GM21390 (cell line): ENCODE measurements around the gene SLK.

Experiments
- ATAC-seq: cut with Tn5 transposase; IDR thresholded peaks from one replicate; pipeline ENCODE4 v1.9.1; 2021; ENCODE audit not compliant: unreplicated experiment

Gene SLK

GRCh38 chr10:103939522-103939921 lies 27.4 kb upstream of the SLK start:
- ATAC-seq = no peak

GRCh38 chr10:103941801-103942200 lies 25.1 kb upstream of the SLK start:
- no peak for ATAC-seq

- ATAC-seq = no peak
Observed at GRCh38 chr10:103942866-103943265, 24.1 kb upstream of the SLK start.

GRCh38 chr10:103947799-103948516 lies 19.0 kb upstream of the SLK start:
- no peak for ATAC-seq

- ATAC-seq = no peak
Observed at GRCh38 chr10:103949728-103950127, 17.2 kb upstream of the SLK start.

GRCh38 chr10:103951183-103951582 lies 15.8 kb upstream of the SLK start:
- no peak for ATAC-seq

- no peak for ATAC-seq
Observed at GRCh38 chr10:103951942-103952341, 15.0 kb upstream of the SLK start.

GRCh38 chr10:103954543-103954942 lies 12.4 kb upstream of the SLK start:
- no peak for ATAC-seq

GRCh38 chr10:103958996-103959395 lies 7.9 kb upstream of the SLK start:
- ATAC-seq = no peak

- ATAC-seq = no peak
Observed at GRCh38 chr10:103960103-103960502, 6.8 kb upstream of the SLK start.

GRCh38 chr10:103967448-103968071 lies 620 bp downstream of the SLK start:
- peak; percentile 52 for ATAC-seq

GRCh38 chr10:103968441-103969391 lies 1.8 kb downstream of the SLK start:
- no peak for ATAC-seq

GRCh38 chr10:103969436-103969835 lies 2.5 kb downstream of the SLK start:
- no peak for ATAC-seq

GRCh38 chr10:103969857-103970627 lies 3.1 kb downstream of the SLK start:
- ATAC-seq = no peak

- no peak for ATAC-seq
Observed at GRCh38 chr10:103975169-103975568, 8.2 kb downstream of the SLK start.

GRCh38 chr10:103977204-103977603 lies 10.3 kb downstream of the SLK start:
- no peak for ATAC-seq

GRCh38 chr10:103979530-103979929 lies 12.6 kb downstream of the SLK start:
- no peak for ATAC-seq

GRCh38 chr10:103980288-103980906 lies 13.5 kb downstream of the SLK start:
- ATAC-seq = no peak

- no peak for ATAC-seq
Observed at GRCh38 chr10:103982639-103983038, 15.7 kb downstream of the SLK start.

- peak; percentile 86 for ATAC-seq
Observed at GRCh38 chr10:103983367-103983911, 16.5 kb downstream of the SLK start.
